ENCODE measurements around the gene NLRP6. TPM values are rescaled to one million over a fixed set of nuclear protein-coding genes. Genes with fewer than 3 reads are reported as not detected.
A peak's percentile ranks its signal among the peaks of the same experiment; 100 is the strongest.

The NLRP6 gene
- total and polyA plus RNA-seq, 2 donors (not counting 1 experiment from before 2014, with no cell fraction given), result 1.4 to 2.7 TPM

- Histone ChIP-seq H3K27ac (ENCODE audit: low read length in 2 of 2) (no peak overlapping the region), H3K9me3 (ENCODE audit: control extremely low read depth in 1 of 3, control insufficient read depth in 2 of 3, insufficient read depth in 1 of 3, low read length in 2 of 3) (no peaks in the 10 kb centered on the region), H3K4me2 (replicated peaks; ENCODE audit: low read depth, low read length, poor library complexity, severe bottlenecking) (peak overlapping the region; percentile 99), H3K4me1 (ENCODE audit: control insufficient read depth in 2 of 2, insufficient read depth in 2 of 2, low read length in 2 of 2) (peaks cover 18 to 25% of the 10 kb centered on the region in 2 donors), H2AFZ (ENCODE audit: insufficient read depth, low read depth, low read length, poor library complexity, severe bottlenecking) (no peak overlapping the region), H3K9ac (ENCODE audit: low read length) (no peak overlapping the region), H3K4me3 (ENCODE audit: control extremely low read depth in 1 of 5, extremely low read depth in 1 of 5, insufficient read depth in 1 of 5, low read depth in 2 of 5, low read length in 4 of 5) (no peak overlapping the region), H3K79me2 (ENCODE audit: control insufficient read depth, insufficient read depth, low read length) (peaks cover 8% of the 10 kb centered on the region), H3K27me3 (replicated peaks in 1 of 4; ENCODE audit: control extremely low read depth in 1 of 4, control insufficient read depth in 3 of 4, insufficient read depth in 4 of 4, low read length in 3 of 4) (peaks cover 0 to 11% (median 3%) of the 10 kb centered on the region in 4 experiments), H3K36me3 (replicated peaks in 1 of 2; ENCODE audit: control extremely low read depth in 1 of 2, control insufficient read depth in 1 of 2, extremely low read depth in 1 of 2, insufficient read depth in 2 of 2, low read length in 1 of 2) (no peaks in the 10 kb centered on the region), H4K20me1 (ENCODE audit: control insufficient read depth, insufficient read depth, low read length, poor library complexity, severe bottlenecking) (no peaks in the 10 kb centered on the region)
- no peak for TF ChIP-seq EZH2 (IDR thresholded peaks at IDR 0.05; ENCODE audit: borderline replicate concordance, insufficient read depth, low read depth, low read length, poor library complexity, severe bottlenecking)
- TF ChIP-seq CTCF (IDR thresholded peaks at IDR 0.05), result no peak
- ChIA-PET CTCF (interaction anchor here (1.4 to 5.6 kb wide), 2 partner anchors 22 to 40 kb away, joined by 5 to 35 read pairs; no protein-coding TSS in a partner anchor), POLR2A (interaction anchor here (1.8 to 2.7 kb wide), 2 partner anchors 11 to 23 kb away, joined by 5 to 9 read pairs; no protein-coding TSS in a partner anchor)
- Mint-ChIP-seq H3K4me1 (peaks cover 20% of the 10 kb centered on the region), H3K9me3 (ENCODE audit: insufficient read depth) (no peaks in the 10 kb centered on the region), H3K27me3 (peaks cover 4% of the 10 kb centered on the region), H3K27ac (peak overlapping the region; percentile 20), H3K4me3 (peak overlapping the region; percentile 44)
- ATAC-seq (ENCODE audit: low read depth) (no peak), DNase-seq (no peak)
- 91% methylated on average over 9 of the region's 13 CpGs for WGBS (ENCODE audit: insufficient coverage)
- intact Hi-C loops (cut with micrococcal nuclease), result no loop called here
These were observed 12.5 kb downstream of the NLRP6 start for GRCh38 chr11:290621-291231.

Data from B cell (primary cell).